Mammary epithelial cell (primary cell): Measurements from ENCODE around the gene FAM110D.

Experiments used
- CTCF ChIP-seq, 2 donors: IDR thresholded peaks in 1 of 2; conservative IDR thresholded peaks in 1 of 2; 2 replicates each; pipeline ENCODE4 v1.5.1; 2011 to 2012; ENCODE audit warnings: inconsistent platforms in 2 of 2, low read length in 2 of 2, mild to moderate bottlenecking in 2 of 2, control low read depth in 1 of 2, low read depth in 1 of 2; ENCODE audit not compliant: insufficient read depth in 1 of 2; ENCODE audit errors: extremely low read depth in 1 of 2
- EZH2 ChIP-seq: IDR thresholded peaks from 2 replicates; pipeline ENCODE4 v1.6.1; 2012; ENCODE audit warnings: low read length, inconsistent platforms, borderline replicate concordance

GRCh38 chr1:26114165-26114927 is 44.5 kb upstream of the FAM110D start:
- no peak for TF ChIP-seq CTCF (conservative IDR thresholded peaks at IDR 0.05 in 1 of 2, IDR thresholded peaks at IDR 0.05 in 1 of 2; ENCODE audit: extremely low read depth in 1 of 2, insufficient read depth in 1 of 2, low read depth in 1 of 2, low read length in 2 of 2)
- TF ChIP-seq EZH2, result no peak
